ENCODE data around the gene ZFPM1. TPM values are rescaled to one million over a fixed set of nuclear protein-coding genes. Genes with fewer than 3 reads are reported as not detected.

The ZFPM1 gene
- total and polyA plus RNA-seq, 2 of the 8 experiments (the other 6 are each of a cell fraction or from before 2014, with no cell fraction given): 0.74 to 4.8 TPM

DNA sequence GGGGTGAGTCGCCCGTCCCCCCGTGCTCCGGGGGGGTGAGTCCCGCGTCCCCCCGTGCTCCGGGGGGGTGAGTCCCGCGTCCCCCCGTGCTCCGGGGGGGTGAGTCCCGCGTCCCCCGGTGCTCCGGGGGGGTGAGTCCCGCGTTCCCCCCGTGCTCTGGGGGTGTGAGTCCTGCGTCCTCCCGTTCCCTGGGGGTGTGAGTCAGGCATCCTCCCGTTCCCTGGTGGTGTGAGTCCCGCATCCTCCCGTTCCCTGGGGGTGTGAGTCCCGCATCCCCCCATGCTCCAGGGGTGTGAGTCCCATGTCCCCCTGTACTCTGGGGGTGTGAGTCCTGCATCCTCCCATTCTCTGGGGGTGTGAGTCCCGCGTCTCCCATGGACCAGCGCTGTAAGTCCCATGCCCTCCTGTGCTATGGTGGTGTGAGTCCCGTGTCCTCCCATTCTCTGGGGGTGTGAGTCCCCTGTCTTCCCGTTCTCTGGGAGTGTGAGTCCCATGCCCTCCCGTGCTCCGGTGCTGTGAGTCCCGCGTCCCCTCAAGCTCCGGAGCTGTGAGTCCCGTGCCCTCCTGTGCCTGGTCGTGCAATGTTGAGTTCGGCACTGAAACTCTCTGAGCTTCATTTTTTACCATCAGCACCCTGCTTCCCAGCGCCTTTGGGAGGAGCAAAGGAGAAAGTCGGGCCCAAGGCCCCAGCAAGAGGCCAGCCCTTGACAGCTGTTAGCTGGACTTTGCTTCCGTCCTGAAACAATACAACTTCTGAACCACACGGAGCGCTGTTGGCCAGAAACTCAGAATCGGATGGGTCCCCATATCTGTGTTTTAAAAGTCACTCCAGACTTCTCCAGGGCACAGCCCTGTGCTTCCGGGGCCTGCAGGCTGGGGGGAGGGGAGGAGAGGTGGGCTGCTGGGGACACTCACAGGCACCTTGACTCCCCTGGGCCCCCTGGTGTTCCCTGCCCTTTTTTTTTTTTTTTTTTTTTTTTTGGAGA, 105.7 kb downstream of the ZFPM1 start:
- no peak overlapping the region for H3K4me3 ChIP-seq (ENCODE audit: extremely low read depth in 1 of 4, insufficient read depth in 2 of 4, low read depth in 3 of 4, low read length in 4 of 4)
- no peak overlapping the region for H2BK20ac ChIP-seq (ENCODE audit: low read length)
- H3K9ac ChIP-seq (replicated peaks in 1 of 4; ENCODE audit: extremely low read depth in 1 of 4, low read depth in 3 of 4, low read length in 3 of 4): no peak overlapping the region
- H3K4ac ChIP-seq (replicated peaks; ENCODE audit: insufficient read length, low read depth, low read length): no peak overlapping the region
- peaks cover 0 to 6% (median 0%) of the 10 kb centered on the region in 4 experiments; a peak in 3 of 7 replicates for H3K27me3 ChIP-seq (replicated peaks in 1 of 4; ENCODE audit: control insufficient read depth in 3 of 4, extremely low read depth in 1 of 4, insufficient read depth in 3 of 4, low read length in 3 of 4)
- H3K27ac ChIP-seq (ENCODE audit: low read depth, low read length): no peak overlapping the region
- no peak overlapping the region for H3K56ac ChIP-seq (replicated peaks; ENCODE audit: insufficient read length, low read depth, low read length)
- no peak overlapping the region for H3K18ac ChIP-seq (ENCODE audit: extremely low read depth, low read length)
- no peak overlapping the region for H4K8ac ChIP-seq (ENCODE audit: extremely low read depth, insufficient read depth, low read length)
- H3K4me2 ChIP-seq (ENCODE audit: insufficient read depth in 1 of 2, low read depth in 2 of 2, low read length in 2 of 2): no peak overlapping the region
- POLR2A ChIA-PET (ENCODE audit: partially characterized antibody): interaction anchor here (0.8 kb wide), 1 partner anchor 82 kb away, joined by 3 read pairs; no protein-coding TSS in a partner anchor
- no peak overlapping the region for H2AFZ ChIP-seq (ENCODE audit: low read length)
- no peak overlapping the region for H2AK5ac ChIP-seq (ENCODE audit: low read depth, low read length)
- H3K79me1 ChIP-seq (ENCODE audit: low read depth, low read length): no peaks in the 10 kb centered on the region
- peaks cover 0 to 3% of the 10 kb centered on the region in 2 experiments for H4K20me1 ChIP-seq (replicated peaks in 1 of 2; ENCODE audit: control insufficient read depth in 1 of 2, insufficient read depth in 2 of 2, low read length in 2 of 2)
- no peak overlapping the region for H4K91ac ChIP-seq (replicated peaks; ENCODE audit: insufficient read length, low read length)
- H3K36me3 ChIP-seq (ENCODE audit: control insufficient read depth in 2 of 4, insufficient read depth in 4 of 4, low read length in 3 of 4): 0 out of 8 replicates have a peak, but pooled peaks cover 0 to 2% (median 0%) of the 10 kb centered on the region in 4 experiments
- peak overlapping the region; percentile 60; the same call in 1 of the 2 replicates for H2BK5ac ChIP-seq (ENCODE audit: low read depth, low read length)
- H3K9me3 ChIP-seq (ENCODE audit: insufficient read depth in 2 of 2, low read depth in 1 of 2, low read length in 1 of 2): no peaks in the 10 kb centered on the region
- H3K14ac ChIP-seq (ENCODE audit: insufficient read length): no peak overlapping the region
- H3K4me1 ChIP-seq (replicated peaks in 1 of 4; ENCODE audit: control insufficient read depth in 3 of 4, insufficient read depth in 4 of 4, low read length in 3 of 4): no peaks in the 10 kb centered on the region
- H2BK12ac ChIP-seq (ENCODE audit: low read depth, low read length): peak overlapping the region; percentile 60; the same call in 1 of the 2 replicates
- DNase-seq (ENCODE audit: low read depth in 1 of 2, low spot score in 2 of 2) (no peak), FAIRE-seq (peak; percentile 36)
- no peak overlapping the region for H2BK15ac ChIP-seq (ENCODE audit: low read length)
- no peaks in the 10 kb centered on the region for H3K79me2 ChIP-seq (ENCODE audit: control insufficient read depth in 1 of 2, insufficient read depth in 2 of 2, low read length in 2 of 2)
- CTCF ChIA-PET (ENCODE audit: partially characterized antibody): interaction anchor here (0.6 to 2.6 kb wide), 15 partner anchors 9 to 757 kb away, joined by 3 to 11 read pairs (median 4); no protein-coding TSS in a partner anchor
- WGBS, 2 experiments (ENCODE audit: extremely low coverage in 1 of 2, insufficient coverage in 1 of 2, insufficient read length in 1 of 2, insufficient replicate concordance in 2 of 2, low coverage in 1 of 2, low lambda C conversion rate in 2 of 2, missing lambda C conversion rate in 1 of 2): 70% methylated on average over 22 of the region's 45 CpGs; no CpG with 5 or more reads in 1 of the 2 experiments
- no peaks in the 10 kb centered on the region for H3K23me2 ChIP-seq (ENCODE audit: low read depth, low read length)
- H4K5ac ChIP-seq (ENCODE audit: insufficient read length, low read depth, low read length): no peak overlapping the region
- H2BK120ac ChIP-seq (replicated peaks; ENCODE audit: low read depth, low read length): no peak overlapping the region
- H3K23ac ChIP-seq (ENCODE audit: insufficient read length): no peak overlapping the region
- TF ChIP-seq, protein P1, sequence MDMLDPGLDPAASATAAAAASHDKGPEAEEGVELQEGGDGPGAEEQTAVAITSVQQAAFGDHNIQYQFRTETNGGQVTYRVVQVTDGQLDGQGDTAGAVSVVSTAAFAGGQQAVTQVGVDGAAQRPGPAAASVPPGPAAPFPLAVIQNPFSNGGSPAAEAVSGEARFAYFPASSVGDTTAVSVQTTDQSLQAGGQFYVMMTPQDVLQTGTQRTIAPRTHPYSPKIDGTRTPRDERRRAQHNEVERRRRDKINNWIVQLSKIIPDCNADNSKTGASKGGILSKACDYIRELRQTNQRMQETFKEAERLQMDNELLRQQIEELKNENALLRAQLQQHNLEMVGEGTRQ (IDR thresholded peaks at IDR 0.05; ENCODE audit: low read length): no peak
- TF ChIP-seq, protein P2, sequence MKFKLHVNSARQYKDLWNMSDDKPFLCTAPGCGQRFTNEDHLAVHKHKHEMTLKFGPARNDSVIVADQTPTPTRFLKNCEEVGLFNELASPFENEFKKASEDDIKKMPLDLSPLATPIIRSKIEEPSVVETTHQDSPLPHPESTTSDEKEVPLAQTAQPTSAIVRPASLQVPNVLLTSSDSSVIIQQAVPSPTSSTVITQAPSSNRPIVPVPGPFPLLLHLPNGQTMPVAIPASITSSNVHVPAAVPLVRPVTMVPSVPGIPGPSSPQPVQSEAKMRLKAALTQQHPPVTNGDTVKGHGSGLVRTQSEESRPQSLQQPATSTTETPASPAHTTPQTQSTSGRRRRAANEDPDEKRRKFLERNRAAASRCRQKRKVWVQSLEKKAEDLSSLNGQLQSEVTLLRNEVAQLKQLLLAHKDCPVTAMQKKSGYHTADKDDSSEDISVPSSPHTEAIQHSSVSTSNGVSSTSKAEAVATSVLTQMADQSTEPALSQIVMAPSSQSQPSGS (IDR thresholded peaks at IDR 0.05; ENCODE audit: low read length): no peak
- TF ChIP-seq HDAC6 (IDR thresholded peaks at IDR 0.05; ENCODE audit: low read depth, low read length) (no peak), CTBP2 (IDR thresholded peaks at IDR 0.05; ENCODE audit: borderline replicate concordance, insufficient read depth, insufficient read length, low read length) (no peak), SIN3A (conservative IDR thresholded peaks at IDR 0.05 in 1 of 2, IDR thresholded peaks at IDR 0.05 in 1 of 2; ENCODE audit: low read depth in 1 of 2, low read length in 2 of 2) (0 out of 4 replicates have a peak, but pooled peaks of 1 of the 2 experiments have one; percentile 54), RNF2 (IDR thresholded peaks at IDR 0.05; ENCODE audit: borderline replicate concordance, low read depth, low read length, missing control alignments, poor library complexity, severe bottlenecking) (no peak)
